K562 (cell line): ENCODE measurements around the gene GALNT12. TPM values are rescaled to one million over a fixed set of nuclear protein-coding genes. Genes with fewer than 3 reads are reported as not detected.
A peak's percentile ranks its signal among the peaks of the same experiment; 100 is the strongest.

Experiments used
- CREBBP ChIP-seq: IDR thresholded peaks from one replicate; pipeline ENCODE4 v1.6.1; 2012; ENCODE audit warnings: low read depth, mild to moderate bottlenecking, control low read depth, inconsistent platforms, low read length
- EWSR1 ChIP-seq: fragments of 450-650 bp; IDR thresholded peaks from 2 replicates; pipeline ENCODE4 v1.6.1; 2018; ENCODE audit warnings: borderline replicate concordance, mild to moderate bottlenecking, low read depth, moderate library complexity; ENCODE audit not compliant: partially characterized antibody
- FIP1L1 ChIP-seq: fragments of 200-400 bp; formaldehyde crosslinking; IDR thresholded peaks from 2 replicates; pipeline ENCODE4 v1.6.1; 2018; ENCODE audit warnings: mild to moderate bottlenecking, low read depth, low read length; ENCODE audit not compliant: poor library complexity, severe bottlenecking
- KAT2B ChIP-seq: IDR thresholded peaks from one replicate; pipeline ENCODE4 v1.6.1; 2012; ENCODE audit warnings: low read depth, mild to moderate bottlenecking, control low read depth, inconsistent platforms, low read length, moderate library complexity
- MCM7 ChIP-seq, 2 experiments: fragments of 450-650 bp; IDR thresholded peaks; 2 replicates each; pipeline ENCODE4 v1.6.1; 2016 to 2018
- MECOM ChIP-seq: fragments of 250-450 bp; sonication (Bioruptor Pico); IDR thresholded peaks from 2 replicates; pipeline ENCODE4 v1.8.0; 2022; ENCODE audit warnings: inconsistent platforms
- MLLT1 ChIP-seq, 2 experiments: fragments of 450-650 bp; IDR thresholded peaks; 2 replicates each; pipeline ENCODE4 v1.6.1; 2016
- MXI1 ChIP-seq: IDR thresholded peaks from 2 replicates; pipeline ENCODE4 v1.6.1; 2011; ENCODE audit warnings: low read depth, mild to moderate bottlenecking, improper control_type of control experiment, low read length
- PHB ChIP-seq: fragments of 250-450 bp; sonication (Bioruptor Pico); IDR thresholded peaks from 2 replicates; pipeline ENCODE4 v1.5.0; 2021
- POLR2H ChIP-seq: IDR thresholded peaks from 2 replicates; pipeline ENCODE4 v1.6.1; 2016; ENCODE audit warnings: missing genetic modification characterization, low read depth, mild to moderate bottlenecking, control low read depth, missing compliant biosample characterization, moderate library complexity
- RUNX1 ChIP-seq: sonication (generic); IDR thresholded peaks from 2 replicates; pipeline ENCODE4 v1.6.1; 2016; ENCODE audit warnings: antibody characterized with exemption, low read depth
- SMARCC2 ChIP-seq: fragments of 450-650 bp; IDR thresholded peaks from 2 replicates; pipeline ENCODE4 v1.6.1; 2017; ENCODE audit warnings: antibody characterized with exemption, moderate library complexity, mild to moderate bottlenecking, low read depth
- SRSF1 ChIP-seq: fragments of 200-400 bp; formaldehyde crosslinking; IDR thresholded peaks from 2 replicates; pipeline ENCODE4 v1.6.1; 2017; ENCODE audit warnings: mild to moderate bottlenecking, low read depth, low read length, moderate library complexity
- TEAD4 ChIP-seq, 2 experiments: sonication (generic) in 1 of 2; formaldehyde crosslinking in 1 of 2; IDR thresholded peaks; 2 replicates each; pipeline versions ENCODE4 v1.6.1 to v1.8.0; 2012 to 2022; ENCODE audit warnings: borderline replicate concordance in 1 of 2, inconsistent platforms in 1 of 2, low read length in 1 of 2, mild to moderate bottlenecking in 1 of 2, missing genetic modification reagents in 1 of 2
- TSC22D4 ChIP-seq: fragments of 450-650 bp; IDR thresholded peaks from 2 replicates; pipeline ENCODE4 v1.6.1; 2016; ENCODE audit warnings: missing genetic modification characterization, missing biosample characterization, control low read depth
- ZBTB17 ChIP-seq: fragments of 450-650 bp; formaldehyde crosslinking; IDR thresholded peaks from 2 replicates; pipeline ENCODE4 v1.4.0; 2020; ENCODE audit warnings: mild to moderate bottlenecking
- ZNF407 ChIP-seq: fragments of 450-650 bp; IDR thresholded peaks from 2 replicates; pipeline ENCODE4 v1.6.1; 2016; ENCODE audit warnings: low read depth
- polyA plus RNA-seq, 8 experiments: library from polyadenylated mRNA; depleted of rRNA in 4 of 8; stranded (reverse) in 5 of 8; unstranded in 3 of 8; fragments of >200 nt; fragmentation: Nextera tagmentation in 2 of 8; fragmentation: Illumina TruSeq in 1 of 8; extraction: Ambion mirVana in 2 of 8; extraction: Trizol in 1 of 8; gene quantifications; 2 replicates each; pipeline versions ENCODE4 v1.2.1 to v1.2.3, GENCODE V29; 2011 to 2014; ENCODE audit warnings: inconsistent platforms in 1 of 8, missing spikeins in 1 of 8
- total RNA-seq, 7 experiments: library from RNA; depleted of rRNA in 6 of 7; stranded (reverse); fragments of >200 nt in 6 of 7; fragmentation: Illumina TruSeq in 2 of 7; extraction: Trizol in 2 of 7; gene quantifications; 2 replicates each; pipeline versions ENCODE4 v1.2.1 to v1.2.3, GENCODE V29; 2011 to 2021; ENCODE audit warnings: low replicate concordance in 1 of 7

Gene GALNT12
- total and polyA plus RNA-seq, 9 of the 15 experiments (the other 6 are each of a cell fraction or from before 2014, with no cell fraction given) = 29.7 to 82.9 (median 44.2) TPM

- TF ChIP-seq ZNF407 (no peak), MCM7 (IDR thresholded peaks at IDR 0.05) (no peak), CREBBP (no peak), ZBTB17 (CRISPR knock-in tag) (no peak), PHB (CRISPR knock-in tag) (no peak), FIP1L1 (no peak), MLLT1 (IDR thresholded peaks at IDR 0.05) (peak in 1 of 2 experiments; percentile 98; a peak in 2 of 4 replicates), MECOM (no peak), RUNX1 (no peak; the same call in 1 of the 2 replicates), KAT2B (no peak), SRSF1 (no peak), MXI1 (no peak), EWSR1 (no peak), TSC22D4 (tag) (no peak), SMARCC2 (no peak), TEAD4 (IDR thresholded peaks at IDR 0.05; ENCODE audit: low read length) (peak; percentile 99), TEAD4 (CRISPR knock-in tag; IDR thresholded peaks at IDR 0.05; ENCODE audit: borderline replicate concordance) (peak; percentile 100), POLR2H (tag) (no peak)
These were observed 16.4 kb upstream of the GALNT12 start (continued) for GRCh38 chr9:98790842-98791607.
